Measurements from ENCODE around the gene ZDHHC4.
"Not testable (repeated sequence)": the region's sequence is repeated elsewhere in the genome, so short reads cannot be mapped to it uniquely, and the experiment has no call there.

Gene ZDHHC4

DNA sequence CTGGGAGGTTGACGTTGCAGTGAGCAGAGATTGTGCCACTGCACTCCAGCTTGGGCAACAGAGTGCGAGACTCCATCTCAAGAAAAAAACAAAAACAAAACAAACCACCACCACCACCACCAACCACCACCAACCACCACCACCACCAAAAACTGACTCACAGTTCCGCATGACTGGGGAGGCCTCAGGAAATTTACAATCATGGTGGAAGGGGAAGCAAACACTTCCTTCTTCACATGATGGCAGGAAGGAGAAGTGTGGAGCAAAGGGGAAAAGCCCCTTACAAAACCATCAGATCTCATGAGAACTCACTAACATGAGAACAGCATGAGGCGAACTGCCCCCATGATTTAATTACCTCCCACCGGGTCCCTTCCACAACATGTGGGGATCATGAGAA is 57.7 kb downstream of the ZDHHC4 start:
- H3K9ac ChIP-seq (ENCODE audit: low read depth in 1 of 2, low read length in 2 of 2); H3K27ac ChIP-seq (ENCODE audit: low read depth in 2 of 2, low read length in 2 of 2); H3K36me3 ChIP-seq (ENCODE audit: control insufficient read depth in 2 of 2, insufficient read depth in 2 of 2, low read length in 2 of 2); H3K27me3 ChIP-seq (ENCODE audit: control insufficient read depth in 2 of 2, insufficient read depth in 2 of 2, low read length in 2 of 2); H3K4me3 ChIP-seq (ENCODE audit: low read length in 2 of 2); H3K9me3 ChIP-seq (ENCODE audit: control insufficient read depth in 2 of 2, low read length in 2 of 2): not testable (repeated sequence)
- H3K4me1 ChIP-seq (ENCODE audit: control insufficient read depth in 2 of 2, insufficient read depth in 2 of 2, low read length in 2 of 2): peaks cover 5 to 12% of the 10 kb centered on the region in 2 donors

DNA sequence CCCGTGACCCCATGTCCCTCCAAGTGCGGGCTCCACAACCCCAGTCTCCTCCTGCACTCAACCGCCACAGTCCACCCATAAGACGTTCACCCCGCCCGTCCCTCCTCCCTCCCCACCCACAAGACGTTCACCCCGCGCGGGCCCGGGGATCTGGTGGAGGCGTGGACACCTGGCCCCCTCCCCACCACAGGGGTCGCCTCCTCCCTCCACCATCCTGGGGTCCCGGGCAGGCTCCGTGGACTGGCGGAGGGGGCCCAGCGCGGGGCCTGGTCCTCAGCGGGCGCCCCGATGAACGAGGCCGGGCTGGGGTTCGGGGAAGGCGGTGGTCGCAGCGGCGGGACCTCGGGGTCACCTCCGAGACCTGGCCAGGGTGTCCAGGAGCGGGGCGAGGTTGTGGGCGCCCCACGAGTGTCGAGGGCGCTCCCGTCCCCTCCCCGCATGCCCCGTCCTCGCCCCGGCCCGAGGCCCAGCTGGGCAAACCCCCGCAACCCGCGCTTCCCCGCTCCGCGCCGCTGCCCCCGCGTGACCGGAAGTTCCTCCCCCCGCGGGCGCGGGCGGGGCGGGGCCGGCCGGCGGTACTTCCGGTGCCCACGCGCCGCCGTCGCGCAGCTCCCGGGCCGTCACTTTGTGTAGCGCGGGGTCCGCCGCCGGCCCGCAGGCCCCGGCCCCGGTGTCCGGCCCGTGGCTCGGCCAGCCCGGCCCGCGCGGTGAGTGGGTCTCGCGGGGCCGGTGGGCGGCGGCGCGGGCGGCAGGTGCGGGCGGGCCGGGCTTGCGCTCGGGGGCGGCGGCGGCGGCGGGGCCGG is 59.7 kb downstream of the ZDHHC4 start, which contains the start of gene ZNF316:
Gene ZNF316 (plus strand): TSS at position 578 of the 803 bp plus-strand sequence. CDS start 5,092 bp downstream, outside the sequence.
- Histone ChIP-seq H3K4me3 (ENCODE audit: low read length in 2 of 2) (peak within 1 kb of the TSS; percentile 72 to 87), H3K27ac (ENCODE audit: low read depth in 2 of 2, low read length in 2 of 2) (peak within 1 kb of the TSS; percentile 38 to 58), H3K27me3 (ENCODE audit: control insufficient read depth in 2 of 2, insufficient read depth in 2 of 2, low read length in 2 of 2) (no peaks in the 10 kb centered on the region), H3K9ac (ENCODE audit: low read depth in 1 of 2, low read length in 2 of 2) (peak within 1 kb of the TSS; percentile 54 to 85), H3K9me3 (ENCODE audit: control insufficient read depth in 2 of 2, low read length in 2 of 2) (no peaks in the 10 kb centered on the region), H3K4me1 (ENCODE audit: control insufficient read depth in 2 of 2, insufficient read depth in 2 of 2, low read length in 2 of 2) (peaks cover 5 to 12% of the 10 kb centered on the region in 2 donors), H3K36me3 (ENCODE audit: control insufficient read depth in 2 of 2, insufficient read depth in 2 of 2, low read length in 2 of 2) (peaks cover 6 to 12% of the 10 kb centered on the region in 2 donors)

DNA sequence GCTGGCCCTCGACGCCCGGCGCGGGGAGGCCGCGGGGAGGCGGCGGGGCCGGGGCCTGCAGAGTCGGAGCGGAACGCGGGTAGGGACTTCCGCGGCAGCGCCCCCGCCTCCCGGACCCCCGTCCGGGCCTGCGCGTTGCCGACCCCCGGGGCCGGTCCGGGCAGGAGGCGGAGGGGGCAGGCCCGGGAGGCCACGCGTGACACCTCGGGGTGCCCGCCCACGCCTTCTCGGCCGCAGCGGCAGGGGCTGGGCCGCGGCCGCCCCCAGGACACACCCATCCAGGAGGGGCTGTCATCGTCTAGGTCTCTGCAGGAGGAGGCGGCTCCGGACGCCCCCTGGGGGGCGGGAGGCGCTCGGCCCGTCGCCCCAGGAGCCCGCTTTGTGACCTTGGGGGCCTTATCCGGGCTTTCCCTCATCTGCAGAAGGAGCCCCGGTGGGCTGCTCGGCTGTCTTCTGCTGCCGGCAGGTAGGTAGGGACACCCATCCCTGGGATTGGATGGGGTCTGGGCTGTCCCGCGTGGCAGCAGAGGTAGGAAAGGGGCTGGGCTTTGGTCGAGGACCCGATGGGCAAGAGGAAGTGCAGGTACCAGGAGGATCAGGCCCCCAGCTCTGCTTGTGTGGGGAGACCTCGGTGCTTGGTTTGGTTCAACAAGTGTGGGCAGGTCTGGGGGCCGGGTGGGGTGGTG is 60.4 kb downstream of the ZDHHC4 start:
- no peaks in the 10 kb centered on the region for H3K27me3 ChIP-seq (ENCODE audit: control insufficient read depth in 2 of 2, insufficient read depth in 2 of 2, low read length in 2 of 2)
- peak overlapping the region; percentile 44 to 73 for H3K9ac ChIP-seq (ENCODE audit: low read depth in 1 of 2, low read length in 2 of 2)
- peaks cover 12 to 19% of the 10 kb centered on the region in 2 donors for H3K36me3 ChIP-seq (ENCODE audit: control insufficient read depth in 2 of 2, insufficient read depth in 2 of 2, low read length in 2 of 2)
- no peaks in the 10 kb centered on the region for H3K9me3 ChIP-seq (ENCODE audit: control insufficient read depth in 2 of 2, low read length in 2 of 2)
- H3K27ac ChIP-seq (ENCODE audit: low read depth in 2 of 2, low read length in 2 of 2): peak overlapping the region in 1 of 2 donors; percentile 23
- H3K4me3 ChIP-seq (ENCODE audit: low read length in 2 of 2): peak overlapping the region; percentile 71 to 72
- peaks cover 5 to 12% of the 10 kb centered on the region in 2 donors for H3K4me1 ChIP-seq (ENCODE audit: control insufficient read depth in 2 of 2, insufficient read depth in 2 of 2, low read length in 2 of 2)
